C4-2B (cell line): ENCODE data around the gene CABLES2.

Experiments used
- ZFX ChIP-seq: fragments of 450-650 bp; IDR thresholded peaks from 2 replicates; pipeline ENCODE4 v1.6.1; 2017
- TF ChIP-seq, protein P1 (sequence below): fragments of 450-650 bp; conservative IDR thresholded peaks from 2 replicates; pipeline ENCODE4 v1.5.1; 2017; ENCODE audit warnings: mild to moderate bottlenecking

DNA sequence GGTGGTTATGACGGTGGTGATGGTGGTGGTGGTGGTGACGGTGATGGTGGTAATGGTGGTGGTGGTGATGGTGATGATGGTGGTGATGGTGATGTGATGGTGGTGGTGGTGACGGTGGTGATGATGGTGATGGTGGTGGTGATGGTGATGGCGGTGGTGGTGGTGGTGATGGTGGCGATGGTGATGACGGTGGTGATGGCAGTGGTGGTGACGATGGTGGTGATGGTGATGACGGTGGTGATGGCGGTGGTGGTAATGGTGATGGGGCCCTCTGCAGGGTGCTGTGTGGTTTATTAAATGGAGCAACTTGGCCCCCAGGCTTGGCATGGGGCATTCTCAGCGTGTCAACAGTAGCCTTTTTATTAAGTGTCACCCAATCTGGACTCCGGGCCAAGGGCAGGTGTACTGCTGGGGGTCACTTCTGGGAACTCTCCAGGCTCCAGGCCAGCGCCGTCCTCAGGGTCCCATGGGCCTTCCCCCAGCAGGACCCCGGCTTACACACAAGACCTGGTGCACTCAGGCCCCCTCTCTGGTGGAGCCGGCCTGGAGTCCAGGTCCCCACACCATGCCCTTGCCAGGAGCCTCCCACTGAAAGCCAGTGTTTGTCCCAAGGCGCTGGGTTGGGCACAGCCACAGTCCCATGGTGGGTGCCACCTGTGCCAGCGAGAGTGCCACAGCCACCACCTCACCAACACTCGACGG is 8.8 kb downstream of the CABLES2 start:
- TF ChIP-seq, protein P1, sequence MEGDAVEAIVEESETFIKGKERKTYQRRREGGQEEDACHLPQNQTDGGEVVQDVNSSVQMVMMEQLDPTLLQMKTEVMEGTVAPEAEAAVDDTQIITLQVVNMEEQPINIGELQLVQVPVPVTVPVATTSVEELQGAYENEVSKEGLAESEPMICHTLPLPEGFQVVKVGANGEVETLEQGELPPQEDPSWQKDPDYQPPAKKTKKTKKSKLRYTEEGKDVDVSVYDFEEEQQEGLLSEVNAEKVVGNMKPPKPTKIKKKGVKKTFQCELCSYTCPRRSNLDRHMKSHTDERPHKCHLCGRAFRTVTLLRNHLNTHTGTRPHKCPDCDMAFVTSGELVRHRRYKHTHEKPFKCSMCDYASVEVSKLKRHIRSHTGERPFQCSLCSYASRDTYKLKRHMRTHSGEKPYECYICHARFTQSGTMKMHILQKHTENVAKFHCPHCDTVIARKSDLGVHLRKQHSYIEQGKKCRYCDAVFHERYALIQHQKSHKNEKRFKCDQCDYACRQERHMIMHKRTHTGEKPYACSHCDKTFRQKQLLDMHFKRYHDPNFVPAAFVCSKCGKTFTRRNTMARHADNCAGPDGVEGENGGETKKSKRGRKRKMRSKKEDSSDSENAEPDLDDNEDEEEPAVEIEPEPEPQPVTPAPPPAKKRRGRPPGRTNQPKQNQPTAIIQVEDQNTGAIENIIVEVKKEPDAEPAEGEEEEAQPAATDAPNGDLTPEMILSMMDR = no peak
- TF ChIP-seq ZFX = no peak
